Neutrophil (primary cell): ENCODE measurements around the gene S100A13.

Experiments
- H3K27ac ChIP-seq: fragments of 200-600 bp; sonication (generic); 2 replicates; pipeline ENCODE4 v1.5.1; 2016; ENCODE audit warnings: mild to moderate bottlenecking, moderate library complexity
- H3K27me3 ChIP-seq: fragments of 200-600 bp; sonication (generic); 2 replicates; pipeline ENCODE4 v1.6.0; 2016; ENCODE audit warnings: mild to moderate bottlenecking
- H3K36me3 ChIP-seq: fragments of 200-600 bp; sonication (generic); 2 replicates; pipeline ENCODE4 v1.5.1; 2017
- H3K4me1 ChIP-seq, 2 experiments: fragments of 200-600 bp in 1 of 2; sonication (generic) in 1 of 2; 1 replicate in 1 of 2; 2 replicates in 1 of 2; pipeline versions ENCODE4 v1.5.1 to v1.6.1; 2013 to 2016; ENCODE audit warnings: low read depth in 1 of 2, low read length in 1 of 2, mild to moderate bottlenecking in 1 of 2, moderate library complexity in 1 of 2; ENCODE audit not compliant: control insufficient read depth in 1 of 2, insufficient read depth in 1 of 2
- H3K4me3 ChIP-seq, 2 experiments: fragments of 200-600 bp in 1 of 2; sonication (generic) in 1 of 2; 1 replicate in 1 of 2; 2 replicates in 1 of 2; pipeline ENCODE4 v1.5.1; 2013 to 2016; ENCODE audit warnings: low read depth in 1 of 2, low read length in 1 of 2, mild to moderate bottlenecking in 1 of 2, moderate library complexity in 1 of 2
- H3K9me3 ChIP-seq: fragments of 200-600 bp; sonication (generic); 2 replicates; pipeline ENCODE4 v1.5.1; 2016
- CTCF ChIP-seq: fragments of 200-600 bp; sonication (generic); IDR thresholded peaks from 2 replicates; pipeline ENCODE4 v1.5.1; 2016; ENCODE audit warnings: antibody characterized with exemption

The S100A13 gene

GRCh38 chr1:153659656-153660055 lies 32.4 kb upstream of the S100A13 start:
- Histone ChIP-seq H3K4me3 (peak overlapping the region in 1 of 2 experiments; percentile 73), H3K27ac (peak overlapping the region; percentile 93), H3K4me1 (peaks cover 9 to 16% of the 10 kb centered on the region in 2 experiments), H3K9me3 (no peaks in the 10 kb centered on the region), H3K36me3 (peaks cover 35% of the 10 kb centered on the region), H3K27me3 (no peaks in the 10 kb centered on the region)
- TF ChIP-seq CTCF = no peak

GRCh38 chr1:153659175-153659534 lies 31.9 kb upstream of the S100A13 start:
- Histone ChIP-seq H3K4me1 (peaks cover 9 to 16% of the 10 kb centered on the region in 2 experiments), H3K27ac (peak overlapping the region; percentile 93), H3K4me3 (peak overlapping the region; percentile 73 to 86), H3K9me3 (no peaks in the 10 kb centered on the region), H3K36me3 (peaks cover 30% of the 10 kb centered on the region), H3K27me3 (no peaks in the 10 kb centered on the region)
- no peak for TF ChIP-seq CTCF

DNA sequence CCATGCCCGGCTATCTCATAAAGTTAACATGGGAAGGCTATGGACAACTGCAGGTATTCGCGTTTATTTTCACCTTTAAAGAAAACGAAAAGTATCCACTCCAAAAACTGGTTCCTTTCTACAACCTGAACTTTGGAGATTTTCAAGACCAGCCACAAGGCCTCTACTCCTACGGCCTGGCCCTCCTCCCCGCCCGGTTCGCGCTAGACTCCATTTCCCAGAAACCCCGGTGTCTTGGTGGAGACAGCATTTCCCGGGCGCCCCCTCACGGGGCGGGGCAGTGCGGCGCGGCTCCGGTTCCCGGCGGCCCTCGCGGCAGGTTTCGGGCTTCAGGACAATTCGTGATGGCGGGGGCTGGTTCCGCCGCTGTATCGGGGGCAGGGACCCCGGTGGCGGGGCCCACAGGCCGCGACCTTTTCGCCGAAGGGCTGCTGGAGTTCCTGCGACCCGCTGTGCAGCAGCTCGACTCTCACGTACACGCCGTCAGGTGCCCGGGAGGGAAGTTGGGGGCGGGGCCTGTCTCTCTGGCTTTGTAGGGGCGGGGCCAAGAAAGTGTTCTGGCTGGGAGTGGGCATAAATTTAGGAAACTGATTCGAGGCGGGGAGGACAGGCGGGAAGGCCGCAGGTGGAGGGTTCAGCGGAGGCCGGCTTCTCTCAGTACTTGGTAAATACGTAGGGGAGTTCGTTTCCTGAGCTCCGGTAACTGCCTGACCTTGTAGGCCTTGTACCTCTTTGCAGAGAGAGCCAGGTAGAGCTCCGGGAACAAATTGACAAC lies 31.3 kb upstream of the S100A13 start, which contains the start of gene SNAPIN:
SNAPIN (plus strand) TSS at position 304 of the 775 bp plus-strand sequence; CDS start at position 345, 41 bp downstream.
- Histone ChIP-seq H3K27ac (peak within 1 kb of the TSS; percentile 93), H3K4me3 (peak within 1 kb of the TSS; percentile 73 to 86), H3K4me1 (peaks cover 9 to 16% of the 10 kb centered on the region in 2 experiments), H3K36me3 (peaks cover 25% of the 10 kb centered on the region), H3K27me3 (no peaks in the 10 kb centered on the region), H3K9me3 (no peaks in the 10 kb centered on the region)
- peak; percentile 38 for TF ChIP-seq CTCF

GRCh38 chr1:153655333-153655732 lies 28.0 kb upstream of the S100A13 start:
- no peak for TF ChIP-seq CTCF
- peaks cover 20 to 26% of the 10 kb centered on the region in 2 experiments for H3K4me1 ChIP-seq
- no peaks in the 10 kb centered on the region for H3K27me3 ChIP-seq
- no peak overlapping the region for H3K4me3 ChIP-seq
- no peaks in the 10 kb centered on the region for H3K36me3 ChIP-seq
- H3K27ac ChIP-seq = no peak overlapping the region
- no peaks in the 10 kb centered on the region for H3K9me3 ChIP-seq

- H3K4me3 ChIP-seq = peak overlapping the region in 1 of 2 experiments; percentile 37
- no peak for TF ChIP-seq CTCF
- H3K9me3 ChIP-seq = no peaks in the 10 kb centered on the region
- H3K27me3 ChIP-seq = no peaks in the 10 kb centered on the region
- peaks cover 11 to 13% of the 10 kb centered on the region in 2 experiments for H3K4me1 ChIP-seq
- H3K36me3 ChIP-seq = no peaks in the 10 kb centered on the region
- H3K27ac ChIP-seq = peak overlapping the region; percentile 53
Measured at GRCh38 chr1:153652805-153653500, 25.6 kb upstream of the S100A13 start.
